Mononuclear cell (primary cell): Measurements from ENCODE around the gene NR1H4. TPM values are rescaled to one million over a fixed set of nuclear protein-coding genes. Genes with fewer than 3 reads are reported as not detected.

Experiments used
- H3K27me3 ChIP-seq: 2 replicates; pipeline ENCODE4 v1.6.0; 2011; ENCODE audit warnings: low read length, control low read depth; ENCODE audit not compliant: insufficient read depth
- H3K4me1 ChIP-seq: 2 replicates; pipeline ENCODE4 v1.5.1; 2011; ENCODE audit warnings: mild to moderate bottlenecking, low read length, control low read depth; ENCODE audit not compliant: insufficient read depth
- H3K4me3 ChIP-seq: 2 replicates; pipeline ENCODE4 v1.5.1; 2011; ENCODE audit warnings: mild to moderate bottlenecking, low read length, moderate library complexity
- H3K9me3 ChIP-seq: 2 replicates; pipeline ENCODE4 v1.5.1; 2011; ENCODE audit warnings: low read depth, mild to moderate bottlenecking, control low read depth, low read length
- total RNA-seq: library from RNA; depleted of rRNA; stranded (reverse); fragments of >200 nt; gene quantifications from one replicate; pipeline ENCODE4 v1.2.3, GENCODE V29; 2012

NR1H4 gene
- total RNA-seq, 1 donor, result 0.10 TPM

GRCh38 chr12:100564090-100564489, 90.4 kb downstream of the NR1H4 start:
- Histone ChIP-seq H3K4me3 (no peak overlapping the region), H3K4me1 (peaks cover 10% of the 10 kb centered on the region), H3K27me3 (peaks cover 16% of the 10 kb centered on the region), H3K9me3 (no peaks in the 10 kb centered on the region)

GRCh38 chr12:100564905-100565467, 91.3 kb downstream of the NR1H4 start:
- Histone ChIP-seq H3K9me3 (no peaks in the 10 kb centered on the region), H3K4me3 (no peak overlapping the region), H3K27me3 (peaks cover 18% of the 10 kb centered on the region), H3K4me1 (peaks cover 10% of the 10 kb centered on the region)

DNA sequence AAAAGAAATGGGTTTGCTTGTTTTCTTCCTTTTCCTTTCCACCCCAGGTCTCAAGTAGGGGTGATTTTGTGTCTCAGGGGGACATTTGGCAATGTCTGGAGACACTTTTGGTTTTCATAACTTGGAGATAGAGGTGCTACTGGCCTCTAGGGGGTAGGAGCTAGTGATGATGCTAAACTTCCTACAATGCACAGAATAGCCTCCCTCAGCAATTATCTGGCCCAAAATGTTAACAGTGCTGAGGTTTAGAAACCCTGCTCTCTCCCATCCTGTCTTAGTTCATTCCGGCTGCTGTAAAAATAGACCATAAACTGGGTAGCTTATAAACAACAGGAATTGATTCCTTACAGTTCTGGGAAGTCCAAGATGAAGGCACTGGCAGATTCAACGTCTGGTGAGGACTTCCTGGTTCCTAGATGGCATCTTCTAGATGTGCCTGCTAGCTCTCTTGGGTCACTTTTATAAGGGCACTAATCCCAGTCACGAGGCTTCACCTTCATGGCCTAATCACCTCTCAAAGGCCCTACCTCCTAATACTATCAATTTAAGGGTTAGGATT, 92.4 kb downstream of the NR1H4 start:
- Histone ChIP-seq H3K4me1 (peaks cover 10% of the 10 kb centered on the region), H3K4me3 (no peak overlapping the region), H3K27me3 (peaks cover 18% of the 10 kb centered on the region), H3K9me3 (no peaks in the 10 kb centered on the region)

GRCh38 chr12:100566887-100567637, 93.4 kb downstream of the NR1H4 start:
- Histone ChIP-seq H3K4me1 (peaks cover 10% of the 10 kb centered on the region), H3K4me3 (no peak overlapping the region), H3K9me3 (no peaks in the 10 kb centered on the region), H3K27me3 (peaks cover 18% of the 10 kb centered on the region)

DNA sequence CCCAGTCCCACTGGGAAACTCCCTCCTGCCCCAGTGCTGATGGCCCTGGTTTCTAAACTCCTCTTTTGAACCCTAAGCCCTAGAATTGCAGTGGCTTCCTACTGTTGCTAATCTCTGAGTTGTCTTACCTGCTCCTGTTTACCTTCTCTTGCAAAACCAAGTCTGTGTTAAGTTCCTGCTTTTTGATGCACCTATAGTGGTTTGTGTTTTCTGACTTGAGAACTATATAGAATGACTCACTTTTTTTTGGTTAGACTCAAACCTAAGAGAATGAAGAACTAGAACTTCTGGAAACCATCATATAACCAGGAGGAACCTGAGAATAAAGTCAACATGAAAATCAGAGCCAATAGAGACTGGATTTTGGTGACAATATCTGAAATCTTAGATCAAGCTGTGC, 94.3 kb downstream of the NR1H4 start:
- H3K27me3 ChIP-seq, result peaks cover 18% of the 10 kb centered on the region
- no peaks in the 10 kb centered on the region for H3K9me3 ChIP-seq
- H3K4me1 ChIP-seq, result peaks cover 11% of the 10 kb centered on the region
- H3K4me3 ChIP-seq, result no peak overlapping the region

DNA sequence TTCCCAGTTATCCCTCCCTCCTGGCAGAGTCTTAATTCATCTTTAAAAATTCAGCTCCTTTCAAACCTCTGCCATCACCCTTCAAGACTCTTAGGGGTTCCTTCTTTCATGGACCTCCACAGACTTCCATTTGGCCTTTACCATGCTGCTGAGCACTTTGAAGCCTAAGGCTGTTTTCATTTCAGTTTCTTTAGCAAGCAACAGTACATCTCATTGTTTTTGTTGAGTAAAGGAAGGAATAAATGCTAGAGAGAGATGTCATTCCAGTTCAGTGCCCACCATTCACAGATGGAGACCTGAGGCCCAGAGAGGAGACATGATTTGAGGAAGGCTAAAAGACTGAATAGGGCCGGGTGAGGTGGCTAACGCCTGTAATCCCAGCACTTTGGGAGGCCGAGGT, 98.5 kb downstream of the NR1H4 start:
- peaks cover 8% of the 10 kb centered on the region for H3K27me3 ChIP-seq
- no peak overlapping the region for H3K4me3 ChIP-seq
- peaks cover 24% of the 10 kb centered on the region for H3K4me1 ChIP-seq

GRCh38 chr12:100573292-100574186, 99.9 kb downstream of the NR1H4 start, which contains the start of gene GAS2L3:
Gene GAS2L3 (plus strand): TSS chr12:100573684. CDS start chr12:100594905, 21,221 bp downstream.
- peak within 1 kb of the TSS; percentile 56 for H3K4me3 ChIP-seq
- H3K27me3 ChIP-seq, result peaks cover 8% of the 10 kb centered on the region
- H3K9me3 ChIP-seq, result no peaks in the 10 kb centered on the region
- peaks cover 17% of the 10 kb centered on the region for H3K4me1 ChIP-seq

More for the DNA sequence above, 98.5 kb downstream of the NR1H4 start:
- no peaks in the 10 kb centered on the region for H3K9me3 ChIP-seq

GRCh38 chr12:100574187-100575074, 100.8 kb downstream of the NR1H4 start:
- H3K4me3 ChIP-seq, result peak overlapping the region; percentile 56
- peaks cover 17% of the 10 kb centered on the region for H3K4me1 ChIP-seq
- H3K9me3 ChIP-seq, result no peaks in the 10 kb centered on the region
- H3K27me3 ChIP-seq, result no peaks in the 10 kb centered on the region

DNA sequence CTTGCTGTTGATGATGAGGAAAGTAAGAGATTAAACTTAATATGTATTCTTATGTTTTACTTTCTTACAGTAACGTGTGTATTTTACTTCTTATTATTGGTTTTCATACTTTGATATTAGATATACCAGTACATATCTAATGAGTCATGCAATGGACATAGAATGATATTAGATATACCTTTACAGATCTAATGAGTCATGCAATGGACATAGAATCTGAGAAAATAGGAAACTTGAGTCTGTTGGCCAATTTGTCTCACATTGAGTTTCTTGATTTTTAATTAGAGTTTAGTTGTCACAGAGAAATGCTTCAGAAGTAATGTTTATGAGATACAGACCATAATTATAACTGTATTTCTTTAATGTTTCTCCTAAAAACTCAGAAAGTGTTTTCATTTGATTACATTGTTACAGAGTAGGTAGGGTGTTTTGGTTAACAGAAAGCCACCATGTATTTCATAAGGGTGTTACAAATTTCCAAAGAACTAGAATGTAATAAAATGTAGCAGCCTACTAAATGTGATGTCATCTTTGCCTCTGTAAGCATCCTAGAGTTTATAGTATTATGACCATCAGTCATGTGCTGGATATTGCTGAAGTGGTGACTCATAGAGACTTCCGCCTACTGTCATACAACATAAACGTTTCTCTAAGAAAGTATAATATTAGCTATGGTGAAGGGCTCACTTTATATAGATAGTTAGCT, 102.8 kb downstream of the NR1H4 start:
- H3K4me3 ChIP-seq, result no peak overlapping the region
- H3K9me3 ChIP-seq, result no peaks in the 10 kb centered on the region
- peaks cover 17% of the 10 kb centered on the region for H3K4me1 ChIP-seq
- no peaks in the 10 kb centered on the region for H3K27me3 ChIP-seq

GRCh38 chr12:100578923-100579322, 105.3 kb downstream of the NR1H4 start:
- Histone ChIP-seq H3K4me1 (peaks cover 10% of the 10 kb centered on the region), H3K9me3 (peaks cover 4% of the 10 kb centered on the region), H3K27me3 (no peaks in the 10 kb centered on the region), H3K4me3 (no peak overlapping the region)

- no peaks in the 10 kb centered on the region for H3K27me3 ChIP-seq
- peaks cover 4% of the 10 kb centered on the region for H3K9me3 ChIP-seq
- H3K4me1 ChIP-seq, result peaks cover 1% of the 10 kb centered on the region
- no peak overlapping the region for H3K4me3 ChIP-seq
Measured at GRCh38 chr12:100579844-100580243, 106.2 kb downstream of the NR1H4 start.

DNA sequence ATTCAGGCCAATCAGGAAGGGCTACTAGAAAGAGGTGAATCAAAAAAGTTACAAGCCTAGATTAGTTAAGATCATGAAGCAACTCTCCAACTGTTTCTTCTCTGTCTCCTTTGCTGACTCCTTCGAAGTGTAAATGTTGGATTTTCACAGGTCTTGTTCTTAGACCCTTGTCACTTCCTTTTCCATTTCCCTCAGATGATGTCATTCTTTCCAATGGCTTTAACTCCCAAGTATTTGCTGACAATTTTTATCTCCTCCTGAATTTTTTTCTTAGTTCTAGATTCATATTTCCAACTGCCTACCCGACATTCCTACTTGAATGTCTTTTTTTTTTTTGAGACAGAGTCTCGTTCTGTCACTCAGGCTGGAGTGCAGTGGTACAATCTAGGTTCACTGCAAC, 110.6 kb downstream of the NR1H4 start:
- Histone ChIP-seq H3K27me3 (no peaks in the 10 kb centered on the region), H3K9me3 (peaks cover 4% of the 10 kb centered on the region), H3K4me3 (no peak overlapping the region), H3K4me1 (no peaks in the 10 kb centered on the region)

- H3K27me3 ChIP-seq, result no peaks in the 10 kb centered on the region
- no peaks in the 10 kb centered on the region for H3K4me1 ChIP-seq
Measured at GRCh38 chr12:100591979-100592378, 118.3 kb downstream of the NR1H4 start.

GRCh38 chr12:100593490-100593889, 119.8 kb downstream of the NR1H4 start:
- H3K27me3 ChIP-seq, result no peaks in the 10 kb centered on the region
- no peaks in the 10 kb centered on the region for H3K4me1 ChIP-seq
- no peaks in the 10 kb centered on the region for H3K9me3 ChIP-seq
- H3K4me3 ChIP-seq, result no peak overlapping the region

More at GRCh38 chr12:100591979-100592378, 118.3 kb downstream of the NR1H4 start:
- H3K4me3 ChIP-seq, result no peak overlapping the region
- H3K9me3 ChIP-seq, result no peaks in the 10 kb centered on the region
